HG03342 (cell line): ENCODE data around the gene C21orf58.
"Not testable (repeated sequence)": the region's sequence is repeated elsewhere in the genome, so short reads cannot be mapped to it uniquely, and the experiment has no call there.

Source experiments
- ATAC-seq: cut with Tn5 transposase; IDR thresholded peaks from one replicate; pipeline ENCODE4 v1.9.1; 2021; ENCODE audit warnings: mild to moderate bottlenecking, moderate library complexity; ENCODE audit not compliant: unreplicated experiment

C21orf58 gene

DNA sequence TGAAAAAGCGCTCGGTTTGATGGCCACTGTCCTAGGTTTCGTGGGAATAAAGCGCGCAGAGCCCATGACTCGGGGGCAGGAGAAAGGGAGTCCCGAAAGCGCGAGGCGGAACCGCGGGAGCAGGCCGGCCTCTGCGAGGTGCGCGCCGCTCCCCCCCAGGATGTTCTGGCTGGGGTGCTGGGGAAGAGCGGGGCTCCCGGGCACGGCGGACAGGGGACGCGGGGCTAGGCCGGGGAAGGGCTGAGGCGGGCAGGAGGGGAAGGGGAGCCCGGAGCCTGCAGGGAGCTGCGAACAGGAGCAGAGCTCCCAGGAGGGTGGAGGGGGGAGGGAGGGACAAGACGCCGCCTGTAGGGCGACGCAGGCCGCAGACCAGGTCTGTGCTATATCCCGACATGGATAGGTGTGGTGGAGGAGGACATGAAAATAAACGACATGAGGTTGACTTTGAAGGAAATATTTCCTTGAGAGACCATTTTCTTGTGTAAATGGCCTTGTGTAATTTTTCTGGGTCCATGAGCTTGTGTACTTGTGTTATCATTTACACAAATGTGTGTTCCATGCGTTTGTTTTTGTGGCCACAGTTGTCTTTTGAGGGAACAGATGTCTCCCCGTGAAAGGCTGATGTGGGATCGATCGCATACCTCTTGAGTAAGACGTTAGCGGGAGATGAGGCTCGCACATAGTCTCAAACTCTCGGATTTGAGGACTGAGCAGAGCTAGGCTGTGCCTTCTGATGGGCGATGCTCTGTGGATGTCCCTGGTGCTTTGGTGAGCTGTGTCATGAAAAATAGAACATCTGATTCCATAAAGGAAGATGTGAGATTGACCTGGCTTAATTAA lies 1.6 kb upstream of the C21orf58 start:
- ATAC-seq = no peak

DNA sequence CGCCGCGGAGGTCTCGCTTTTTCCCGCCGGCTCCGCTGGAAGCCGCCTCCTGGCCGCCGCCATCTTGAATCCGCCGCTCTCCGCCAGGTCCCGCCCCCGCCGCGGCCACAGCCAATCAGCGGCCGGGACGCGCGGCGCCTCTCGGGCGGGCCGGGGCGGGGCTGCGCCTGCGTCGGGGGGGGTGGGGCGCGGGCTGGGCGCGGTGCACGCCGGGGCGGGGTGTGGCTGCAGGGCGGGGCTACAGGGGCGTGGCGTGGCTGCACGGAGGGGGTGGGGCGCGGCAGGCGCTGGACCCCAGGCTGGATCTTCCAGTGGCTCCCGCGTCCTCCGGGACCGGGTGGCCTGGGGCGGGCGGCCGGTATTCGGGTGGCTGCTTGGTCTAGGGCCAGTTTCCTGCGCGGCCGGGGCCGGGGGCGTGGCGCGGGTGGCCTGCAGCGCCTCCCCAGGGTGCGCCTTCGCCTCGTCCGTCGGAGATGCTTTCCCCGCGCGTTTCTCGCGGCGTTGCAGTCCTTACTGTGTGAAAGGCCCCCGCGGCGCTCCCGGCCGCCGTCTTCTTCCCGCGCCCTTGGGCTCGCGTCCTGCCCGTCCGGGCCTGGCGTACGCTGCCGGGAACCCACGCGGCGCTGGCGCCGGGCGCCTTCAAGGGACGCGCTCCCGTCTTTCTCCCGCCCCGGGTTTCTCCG lies 861 bp upstream of the C21orf58 start:
- peak; percentile 45 for ATAC-seq

DNA sequence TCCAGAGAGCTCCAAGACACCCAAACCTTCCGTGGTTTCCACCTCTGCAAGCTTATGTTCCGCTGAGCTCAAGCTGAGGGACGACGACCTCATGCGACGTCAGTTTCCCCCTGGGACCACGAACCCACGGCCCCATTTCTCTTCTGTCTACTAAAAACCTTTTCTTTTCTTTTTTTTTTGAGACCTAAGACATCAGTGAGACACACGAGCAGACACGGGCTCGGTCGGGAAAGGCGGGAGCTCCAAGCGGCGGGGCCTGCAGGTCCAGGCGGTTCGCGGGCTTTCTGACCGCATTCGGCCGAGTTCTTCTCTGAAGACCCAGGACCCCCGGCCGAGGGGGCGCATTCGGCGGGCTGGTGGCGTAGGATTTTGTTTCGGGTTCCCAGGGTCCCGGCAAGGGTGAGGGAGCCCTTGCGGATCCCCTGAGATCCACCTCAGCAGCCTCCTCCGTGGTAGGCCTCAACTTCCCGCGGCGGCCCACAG lies 402 bp downstream of the C21orf58 start:
- ATAC-seq = peak; percentile 11

DNA sequence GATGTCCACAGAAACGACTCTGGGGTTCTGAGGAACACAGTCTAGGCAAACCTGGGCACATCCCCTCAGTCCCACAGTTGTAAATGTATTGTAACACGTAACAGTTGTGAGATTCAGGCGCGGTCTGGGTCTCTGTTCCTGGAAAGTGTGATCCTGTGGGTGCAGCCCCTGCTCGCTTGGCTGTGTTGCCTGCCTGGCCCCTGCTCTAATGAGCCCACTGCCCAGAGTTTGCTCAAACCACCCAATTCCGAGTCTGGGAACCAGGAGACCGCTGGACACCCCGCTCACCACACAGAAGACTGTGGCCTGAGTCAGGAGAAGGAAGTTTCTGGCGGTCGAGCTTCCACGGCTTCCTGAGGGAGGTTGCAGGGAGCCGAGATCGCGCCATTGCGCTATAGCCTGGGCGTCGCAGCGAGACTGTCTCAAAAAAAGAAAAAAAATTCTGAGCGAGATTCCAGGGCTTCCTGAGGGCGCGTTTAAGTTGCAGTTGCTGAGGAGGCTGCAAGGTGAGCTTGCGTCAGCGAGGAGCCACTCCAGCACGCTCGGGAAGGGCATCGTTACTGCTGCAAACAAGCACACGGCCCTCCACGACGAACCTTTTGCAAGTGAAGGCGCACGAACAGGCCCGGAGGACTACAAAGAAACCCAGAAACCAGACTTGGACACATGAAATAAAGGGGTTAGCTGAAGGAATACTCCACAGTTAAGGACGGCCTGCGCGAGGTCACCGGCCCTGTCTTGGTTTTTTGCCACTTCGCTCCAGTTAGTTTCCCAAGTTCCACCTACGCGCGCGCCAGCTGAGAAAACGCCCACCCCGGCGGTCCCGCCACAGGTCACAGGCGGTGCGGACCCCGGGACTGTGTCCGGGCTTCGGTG lies 1.1 kb downstream of the C21orf58 start:
- ATAC-seq = no peak

DNA sequence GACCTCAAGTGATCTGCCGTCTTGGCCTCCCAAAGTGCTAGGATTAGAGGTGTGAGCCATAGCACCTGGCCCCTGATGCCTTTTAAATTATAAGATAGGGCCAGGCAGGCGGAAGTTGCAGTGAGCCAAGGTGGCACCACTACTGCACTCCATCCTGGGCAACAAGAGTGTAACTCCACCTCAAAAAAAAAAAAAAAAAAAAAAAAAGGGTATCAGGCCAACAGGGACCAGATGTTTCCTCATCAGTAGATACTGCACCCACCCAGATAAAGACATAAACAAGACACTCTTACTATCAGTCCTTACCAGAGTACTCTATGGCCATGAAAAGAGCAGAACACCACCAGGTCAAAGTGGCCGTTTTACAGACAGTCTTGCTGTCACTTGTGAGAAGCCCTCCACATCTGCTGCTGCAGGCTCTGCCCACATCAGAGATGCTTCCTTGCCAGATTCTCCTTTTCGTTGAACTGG lies 3.3 kb downstream of the C21orf58 start:
- ATAC-seq = no peak

DNA sequence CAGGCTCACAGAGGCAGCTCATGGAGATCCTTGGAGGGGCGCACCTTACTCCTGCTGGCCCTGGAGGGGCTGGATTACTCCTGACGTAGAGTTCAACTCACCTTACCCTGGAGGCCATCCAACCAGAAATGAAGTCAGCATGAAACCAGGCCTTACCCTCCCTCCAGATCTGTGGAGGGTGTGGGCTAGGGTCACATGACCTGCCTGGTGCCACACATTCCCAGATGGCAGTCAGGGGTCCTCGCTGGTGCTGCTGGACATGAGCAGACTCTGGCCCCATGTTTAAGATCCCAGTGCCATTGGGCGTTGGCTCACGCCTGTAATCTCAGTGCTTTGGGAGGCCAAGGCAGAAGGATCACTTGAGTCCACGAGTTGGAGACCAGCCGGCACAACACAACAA lies 4.5 kb downstream of the C21orf58 start:
- no peak for ATAC-seq

DNA sequence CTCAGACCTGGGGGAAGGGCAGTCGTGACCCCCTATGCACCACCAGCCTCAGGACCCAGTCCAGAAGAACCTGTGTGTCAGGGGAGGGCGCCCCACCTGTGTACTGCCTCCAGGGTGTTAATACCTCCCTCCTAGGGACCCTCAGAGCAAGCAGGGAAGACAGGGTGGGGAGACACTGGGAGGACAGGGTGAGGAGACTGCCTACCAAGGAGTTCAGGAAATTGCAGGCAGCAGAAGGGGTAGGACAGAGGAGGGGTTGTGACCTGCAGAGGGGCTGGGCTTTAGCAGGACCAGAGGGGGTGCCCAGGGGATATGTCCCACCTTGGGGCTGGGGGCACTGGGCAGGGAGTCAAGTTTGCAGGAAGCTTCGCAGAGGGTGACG lies 5.2 kb downstream of the C21orf58 start:
- no peak for ATAC-seq

DNA sequence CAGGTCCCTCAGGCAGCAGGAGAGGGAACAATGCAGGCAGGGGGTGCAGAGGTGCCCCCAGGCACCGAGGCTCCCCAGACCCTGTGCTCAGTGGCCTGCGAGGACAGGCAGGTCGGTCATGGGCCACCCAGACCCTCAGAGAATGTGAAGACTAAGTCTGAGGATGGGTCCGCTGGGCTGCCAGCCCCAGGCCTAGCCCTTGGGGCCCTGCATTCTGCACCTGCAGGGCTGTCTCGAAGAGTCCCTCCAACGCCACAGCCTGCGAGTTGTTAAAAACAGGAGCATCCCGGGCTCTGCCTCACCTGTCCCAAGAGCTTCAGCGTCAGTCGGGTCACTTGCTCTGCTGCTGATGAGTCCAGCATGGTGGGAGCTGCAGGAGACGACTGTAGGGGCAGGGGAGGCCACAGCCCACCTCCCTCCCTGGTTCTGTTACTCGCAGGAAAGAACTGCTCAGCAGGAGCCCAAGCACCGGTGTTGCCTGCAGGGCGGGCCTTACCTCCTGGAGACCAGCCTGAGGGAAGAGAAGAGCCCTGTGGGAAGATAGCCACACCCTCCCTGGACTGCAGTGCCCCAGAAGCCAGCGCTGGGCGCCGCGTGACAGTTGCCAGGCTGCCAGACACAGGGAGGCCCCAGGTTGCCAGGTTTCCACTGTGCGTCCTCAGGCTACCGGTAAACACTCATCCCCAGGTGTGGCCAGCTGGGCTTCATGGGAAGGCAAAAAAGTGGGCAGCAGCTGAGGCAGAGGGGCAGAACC lies 5.8 kb downstream of the C21orf58 start:
- ATAC-seq = no peak

DNA sequence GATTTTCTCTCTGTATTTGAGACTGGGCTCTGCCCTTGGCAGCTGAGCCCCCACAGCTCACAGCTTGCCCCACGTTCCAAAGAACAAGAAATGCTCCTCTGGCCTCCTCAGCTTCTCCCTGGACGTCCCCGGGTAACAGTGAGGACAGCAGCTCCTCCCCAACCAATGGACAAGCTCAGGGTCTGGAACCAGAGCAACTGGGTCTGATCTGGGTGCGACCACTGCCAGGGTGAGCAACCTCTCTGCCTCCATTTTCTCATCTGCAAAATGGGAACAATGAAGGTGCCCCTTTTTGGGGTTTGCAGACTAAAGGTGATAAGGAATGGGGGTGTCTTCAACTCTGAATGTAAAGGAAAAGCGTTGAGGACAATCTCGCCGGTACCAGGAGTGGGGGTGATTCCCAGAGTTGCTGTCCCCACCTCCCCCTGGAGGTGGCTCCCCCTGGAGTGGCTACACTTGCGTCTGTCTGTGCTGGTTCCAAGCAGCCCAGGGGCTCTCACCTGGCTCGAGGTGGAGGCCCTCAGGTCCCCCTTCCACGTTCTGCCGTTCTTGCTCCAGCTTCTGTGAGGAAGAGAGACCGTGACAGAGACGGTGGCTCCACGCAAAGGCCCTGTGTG lies 6.9 kb downstream of the C21orf58 start:
- no peak for ATAC-seq

DNA sequence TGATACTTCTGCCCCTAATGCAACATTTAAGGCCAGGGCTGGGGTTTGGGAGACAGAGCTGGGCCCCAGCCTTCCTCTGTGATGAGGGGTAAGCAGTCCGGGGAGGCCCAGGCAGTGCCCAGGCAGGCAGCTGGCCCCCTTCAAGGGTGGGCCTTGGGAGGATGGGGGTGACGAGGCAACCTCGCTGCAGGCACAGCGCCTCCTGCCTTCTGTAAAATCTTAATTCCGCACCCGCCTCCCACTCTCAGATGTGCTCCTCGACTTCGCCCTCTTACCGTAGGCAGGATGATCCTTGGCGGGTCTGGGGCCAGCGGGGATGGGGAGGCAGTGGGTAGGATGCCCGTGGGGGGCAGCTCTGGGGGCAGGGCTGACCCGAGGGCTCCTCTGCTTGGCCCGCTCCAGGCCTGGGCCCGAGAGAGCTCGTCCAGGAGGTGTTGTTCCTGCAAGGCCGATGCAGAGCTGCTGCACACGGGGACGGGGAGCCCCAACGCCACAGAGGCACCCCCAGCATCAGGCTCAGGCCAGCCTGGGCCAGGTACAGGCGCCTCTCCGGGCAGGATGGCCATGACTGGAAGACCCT lies 9.1 kb downstream of the C21orf58 start:
- ATAC-seq = no peak

DNA sequence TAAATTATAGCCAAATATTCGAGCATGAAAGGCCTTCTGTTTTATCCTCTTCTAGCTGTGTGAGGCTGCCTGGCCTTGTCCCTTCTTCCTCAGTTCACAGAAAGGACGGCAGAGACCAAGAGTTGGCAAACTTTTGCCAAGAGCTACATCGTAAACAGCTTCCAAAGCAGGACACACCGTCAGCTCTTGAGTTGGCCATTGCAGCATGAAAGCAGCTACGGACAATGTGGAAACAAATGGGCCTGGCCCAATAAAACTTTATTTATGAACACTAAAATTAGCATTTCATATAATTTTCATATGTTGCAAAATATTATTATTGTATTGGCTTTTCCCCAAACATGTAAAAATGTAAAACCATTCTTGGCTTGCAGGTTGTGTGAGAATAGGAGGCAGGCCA lies 10.7 kb downstream of the C21orf58 start:
- no peak for ATAC-seq

DNA sequence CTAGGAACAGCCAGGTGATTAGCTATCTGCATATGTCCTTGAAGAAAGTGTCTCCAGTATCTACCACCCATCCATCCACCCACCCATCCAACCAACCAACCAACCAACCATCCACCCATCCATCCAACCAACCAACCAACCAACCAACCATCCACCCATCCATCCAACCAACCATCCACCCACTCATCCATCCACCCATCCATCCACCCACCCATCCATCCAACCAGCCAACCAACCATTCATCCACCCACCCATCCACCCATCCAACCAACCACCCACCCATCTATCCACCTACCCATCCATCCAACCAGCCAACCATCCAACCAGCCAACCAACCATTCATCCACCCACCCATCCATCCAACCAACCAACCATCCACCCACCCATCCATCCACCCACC lies 12.1 kb downstream of the C21orf58 start:
- no peak for ATAC-seq

DNA sequence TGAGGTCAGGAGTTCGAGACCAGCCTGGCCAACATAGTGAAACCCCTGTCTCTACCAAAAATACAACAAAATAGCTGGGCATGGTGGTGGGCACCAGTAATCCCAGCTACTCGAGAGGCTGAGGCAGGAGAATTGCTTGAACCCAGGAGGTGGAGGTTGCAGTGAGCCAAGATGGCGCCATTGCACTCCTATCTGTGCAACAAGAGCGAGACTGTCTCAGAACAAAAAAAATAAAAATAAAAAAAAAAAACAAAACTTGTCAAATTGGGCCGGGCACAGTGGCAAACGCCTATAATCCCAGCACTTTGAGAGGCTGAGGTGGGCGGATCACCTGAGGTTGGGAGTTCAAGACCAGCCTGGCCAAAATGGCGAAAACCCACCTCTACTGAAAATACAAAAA lies 13.4 kb downstream of the C21orf58 start:
- ATAC-seq = not testable (repeated sequence)

DNA sequence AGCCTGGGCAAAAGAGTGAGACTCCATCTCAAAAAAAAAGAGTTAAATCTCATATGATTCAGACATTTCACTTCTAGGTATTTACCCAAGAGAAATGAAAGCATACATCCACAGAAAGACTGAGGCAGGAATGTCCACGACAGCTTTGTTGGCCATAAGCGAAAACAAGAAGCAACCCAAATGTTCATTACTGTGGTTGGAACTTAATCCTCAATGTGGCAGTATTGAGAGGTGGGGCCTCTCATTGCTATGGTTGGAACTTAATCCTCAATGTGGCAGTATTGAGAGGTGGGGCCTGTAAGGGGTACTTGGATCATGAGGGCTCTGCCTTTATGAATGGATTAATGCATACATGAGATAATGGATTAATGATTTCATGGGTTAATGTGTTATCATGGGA lies 15.2 kb downstream of the C21orf58 start:
- no peak for ATAC-seq

DNA sequence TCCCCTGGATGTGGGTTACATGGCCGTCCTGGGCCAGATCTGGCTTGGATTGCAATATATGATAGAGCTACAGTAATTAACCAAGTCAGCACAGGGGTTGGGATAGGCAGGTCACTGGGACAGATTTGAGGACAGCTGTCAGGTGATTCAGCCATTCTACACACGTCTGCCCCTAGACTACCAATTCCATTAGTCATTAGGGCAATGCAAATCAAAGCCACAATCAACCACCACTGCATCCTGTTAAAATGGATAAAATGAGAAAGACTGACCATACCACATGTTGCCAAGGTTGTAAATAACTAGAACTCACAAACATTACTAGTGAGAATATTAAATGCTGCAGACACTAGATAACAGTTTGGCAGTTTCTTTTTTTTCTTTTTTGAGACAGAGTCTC lies 16.0 kb downstream of the C21orf58 start:
- ATAC-seq = no peak

DNA sequence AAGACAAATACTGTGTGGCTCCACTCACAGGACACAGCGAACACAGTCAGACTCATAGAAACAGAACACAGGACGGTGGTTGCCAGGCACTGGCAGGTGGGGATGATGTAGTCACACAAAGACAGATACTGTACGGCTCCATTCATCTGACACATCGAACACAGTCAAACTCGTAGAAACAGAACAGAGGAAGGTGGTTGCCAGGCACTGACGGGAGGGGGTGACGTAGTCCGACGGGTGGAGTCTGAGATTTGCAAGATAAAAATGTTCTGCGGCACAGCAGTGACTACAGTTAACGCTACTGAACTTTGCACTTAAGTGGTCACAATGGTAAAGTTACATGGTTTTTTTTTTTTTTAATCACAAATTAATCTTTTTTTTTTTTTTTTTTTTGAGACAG lies 18.7 kb downstream of the C21orf58 start:
- ATAC-seq = no peak

DNA sequence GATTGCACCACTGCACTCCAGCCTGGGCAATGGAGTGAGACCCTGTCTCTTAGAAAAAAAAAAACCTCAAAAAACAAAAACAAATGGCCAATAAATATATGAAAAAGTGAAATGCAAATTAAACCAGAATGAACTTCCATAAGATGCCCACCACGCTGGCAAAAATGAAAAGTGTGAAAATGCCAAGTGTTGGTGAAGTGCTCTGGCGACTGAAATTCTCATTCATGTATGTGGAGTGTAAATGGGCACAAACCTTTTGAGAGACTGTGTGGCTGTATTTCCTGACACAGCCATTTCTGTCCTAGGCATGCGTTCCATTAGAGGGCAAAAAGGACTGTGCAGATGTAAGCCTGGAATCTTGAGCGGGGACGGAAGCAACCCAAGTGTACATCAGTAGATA lies 19.2 kb downstream of the C21orf58 start:
- no peak for ATAC-seq

DNA sequence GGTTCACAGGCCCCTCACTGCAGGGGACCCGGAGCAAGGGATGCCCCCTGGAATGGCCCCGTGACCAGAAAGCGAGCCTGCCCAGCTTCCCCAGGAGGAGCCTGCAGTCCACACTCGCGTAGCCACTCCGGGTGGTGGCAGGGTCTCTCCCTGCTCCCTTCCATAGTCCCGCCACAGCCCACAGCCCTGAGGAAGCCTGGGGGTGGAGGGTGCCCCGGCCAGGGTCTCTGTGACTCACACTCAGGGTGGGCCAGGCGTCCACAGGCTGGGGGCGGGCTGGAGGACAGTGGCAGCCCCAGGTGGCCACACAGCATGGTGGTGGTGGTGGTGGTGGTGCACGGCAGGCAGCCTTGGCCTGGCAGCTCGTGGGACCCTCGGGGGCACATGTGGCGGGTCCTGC lies 21.9 kb downstream of the C21orf58 start:
- ATAC-seq = no peak

DNA sequence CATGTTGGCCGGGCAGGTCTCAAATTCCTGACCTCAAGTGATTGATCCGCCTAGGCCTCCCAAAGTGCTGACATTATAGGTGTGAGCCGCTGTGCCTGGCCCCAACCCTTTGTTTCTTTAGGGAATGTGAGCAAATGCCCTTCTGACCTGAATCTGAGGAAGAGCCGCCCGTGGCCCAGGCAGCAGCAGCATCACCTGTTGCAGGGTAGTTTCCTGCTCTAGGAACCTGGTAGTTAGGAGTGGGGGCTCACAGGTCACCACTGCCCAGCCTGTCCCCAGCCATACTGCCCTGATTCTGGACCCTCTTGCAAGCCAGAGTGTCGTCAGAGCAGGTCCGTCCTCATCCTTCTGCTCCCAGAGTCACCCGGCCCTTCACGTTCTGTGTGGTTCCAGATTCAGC lies 24.5 kb downstream of the C21orf58 start:
- ATAC-seq = no peak
